NCI-H1092 (cell line): ENCODE measurements around the gene TMEM87B.

Source experiments
- DNase-seq: peaks from one replicate; lab custom pipeline; 2025; lab: John Stamatoyannopoulos, UW

The TMEM87B gene

GRCh38 chr2:112054847-112055729 lies at the start of gene TMEM87B:
TMEM87B (plus strand) TSS chr2:112055269; CDS start chr2:112055592, 323 bp downstream.
- DNase-seq = peak; percentile 85

GRCh38 chr2:112005406-112006075 lies 49.5 kb upstream of the TMEM87B start:
- no peak for DNase-seq

- DNase-seq = no peak
Observed at GRCh38 chr2:112006076-112006410, 49.0 kb upstream of the TMEM87B start.

GRCh38 chr2:112007493-112007892 lies 47.6 kb upstream of the TMEM87B start:
- no peak for DNase-seq

- no peak for DNase-seq
Observed at GRCh38 chr2:112008910-112009485, 46.1 kb upstream of the TMEM87B start.

- DNase-seq = no peak
Observed at GRCh38 chr2:112010751-112011150, 44.3 kb upstream of the TMEM87B start.

GRCh38 chr2:112012556-112012955 lies 42.5 kb upstream of the TMEM87B start:
- no peak for DNase-seq

- no peak for DNase-seq
Observed at GRCh38 chr2:112018846-112019245, 36.2 kb upstream of the TMEM87B start.

GRCh38 chr2:112019569-112019982 lies 35.5 kb upstream of the TMEM87B start:
- DNase-seq = no peak

- DNase-seq = no peak
Observed at GRCh38 chr2:112020561-112020960, 34.5 kb upstream of the TMEM87B start.

- no peak for DNase-seq
Observed at GRCh38 chr2:112021290-112021689, 33.8 kb upstream of the TMEM87B start.

GRCh38 chr2:112021781-112022231 lies 33.3 kb upstream of the TMEM87B start:
- DNase-seq = no peak

- DNase-seq = no peak
Observed at GRCh38 chr2:112023707-112024106, 31.4 kb upstream of the TMEM87B start.

GRCh38 chr2:112024231-112024630 lies 30.8 kb upstream of the TMEM87B start:
- DNase-seq = no peak

GRCh38 chr2:112024896-112025491 lies 30.1 kb upstream of the TMEM87B start:
- DNase-seq = no peak

GRCh38 chr2:112026509-112026908 lies 28.6 kb upstream of the TMEM87B start:
- no peak for DNase-seq

GRCh38 chr2:112027767-112028166 lies 27.3 kb upstream of the TMEM87B start:
- DNase-seq = no peak

GRCh38 chr2:112029164-112029563 lies 25.9 kb upstream of the TMEM87B start:
- DNase-seq = no peak

- no peak for DNase-seq
Observed at GRCh38 chr2:112031473-112032223, 23.4 kb upstream of the TMEM87B start.

- no peak for DNase-seq
Observed at GRCh38 chr2:112032224-112032586, 22.9 kb upstream of the TMEM87B start.

- no peak for DNase-seq
Observed at GRCh38 chr2:112032689-112033465, 22.2 kb upstream of the TMEM87B start.
